CD4-positive, alpha-beta T cell treated with Interleukin-2 at 100 ng/mL for 4 hours (primary cell): ENCODE measurements around the gene NCBP3.
"Not testable (repeated sequence)": the region's sequence is repeated elsewhere in the genome, so short reads cannot be mapped to it uniquely, and the experiment has no call there.

ENCODE experiments used
- DNase-seq: peaks from one replicate; pipeline ENCODE4 v3.0.0-alpha.2; 2020; ENCODE audit warnings: low spot score

Gene NCBP3

DNA sequence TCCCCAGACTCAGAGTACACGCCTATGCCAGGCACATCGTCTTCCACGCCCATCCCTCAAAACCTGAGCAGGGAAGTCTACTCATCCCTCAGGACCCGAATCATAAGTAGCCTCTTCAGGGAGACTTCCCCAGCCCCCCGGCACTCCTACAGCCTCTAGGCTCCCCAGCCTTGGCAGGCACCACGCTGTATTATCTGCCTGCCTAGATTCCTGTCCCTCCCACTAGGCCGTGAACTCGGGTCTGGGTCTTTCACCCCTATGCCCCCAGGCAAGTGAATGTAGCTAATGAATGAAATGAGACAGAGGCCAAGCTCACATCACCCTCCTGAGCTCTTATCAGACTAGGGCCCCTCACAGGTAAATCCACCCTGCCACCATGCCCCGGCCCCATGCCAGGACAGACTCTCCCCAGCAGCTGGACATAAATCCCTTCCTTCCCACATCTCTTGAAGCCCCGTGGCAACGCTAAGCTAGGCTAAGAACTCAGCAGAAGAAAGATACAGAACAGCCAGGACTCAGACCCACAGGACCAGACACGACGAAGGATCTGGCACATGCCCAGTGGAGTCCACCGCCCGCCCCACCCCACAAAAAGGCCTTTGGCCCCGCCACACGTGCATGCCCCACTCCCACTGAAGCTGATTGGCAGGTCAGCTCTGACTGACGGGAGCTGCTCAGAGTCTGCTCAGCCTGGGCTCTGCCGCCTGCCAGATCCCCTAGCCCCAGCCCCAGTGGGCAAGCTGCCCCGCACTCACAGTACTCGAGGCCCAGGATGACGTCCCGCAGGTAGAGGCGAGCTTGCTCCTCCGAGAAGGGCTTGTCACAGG lies 33.8 kb upstream of the NCBP3 start:
- DNase-seq: no peak

DNA sequence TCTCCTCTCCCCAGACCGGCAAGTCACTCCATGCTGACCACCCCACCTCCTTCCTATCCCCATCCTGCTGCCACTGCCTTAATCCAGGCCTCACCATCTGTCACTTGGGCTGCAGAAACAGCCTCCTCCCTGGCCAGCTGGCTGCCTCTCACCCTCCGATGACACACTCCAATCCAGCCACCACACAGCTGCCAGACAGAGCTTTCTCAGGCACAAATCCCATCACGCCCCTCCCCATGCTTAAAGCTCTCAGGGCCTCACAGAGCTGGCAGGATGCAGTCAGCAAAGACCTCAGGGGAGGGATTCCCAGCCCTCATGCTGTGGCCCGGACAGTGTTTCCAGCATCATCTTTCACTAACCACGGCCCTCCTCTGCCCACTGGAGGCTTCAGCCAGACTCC lies 33.1 kb upstream of the NCBP3 start:
- no peak for DNase-seq

DNA sequence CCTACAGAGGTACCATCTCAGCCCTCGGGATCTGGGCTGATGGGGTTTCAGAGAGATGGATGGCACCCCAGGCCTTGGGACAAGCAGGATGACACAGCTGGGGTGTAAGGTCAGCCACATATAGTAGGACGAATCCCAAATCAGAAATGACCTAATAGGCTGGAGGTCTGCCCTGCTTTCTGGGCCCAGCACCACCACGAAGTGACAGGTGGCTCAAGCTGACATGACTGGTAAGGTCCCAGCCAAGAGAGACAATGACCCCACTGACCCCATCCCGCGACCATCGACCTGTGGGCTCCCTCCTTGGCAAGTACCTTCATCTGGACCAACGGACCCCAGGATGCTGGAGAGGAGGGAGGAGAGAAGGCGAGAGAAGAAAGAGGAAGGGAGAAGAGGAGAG lies 31.2 kb upstream of the NCBP3 start:
- DNase-seq: no peak

DNA sequence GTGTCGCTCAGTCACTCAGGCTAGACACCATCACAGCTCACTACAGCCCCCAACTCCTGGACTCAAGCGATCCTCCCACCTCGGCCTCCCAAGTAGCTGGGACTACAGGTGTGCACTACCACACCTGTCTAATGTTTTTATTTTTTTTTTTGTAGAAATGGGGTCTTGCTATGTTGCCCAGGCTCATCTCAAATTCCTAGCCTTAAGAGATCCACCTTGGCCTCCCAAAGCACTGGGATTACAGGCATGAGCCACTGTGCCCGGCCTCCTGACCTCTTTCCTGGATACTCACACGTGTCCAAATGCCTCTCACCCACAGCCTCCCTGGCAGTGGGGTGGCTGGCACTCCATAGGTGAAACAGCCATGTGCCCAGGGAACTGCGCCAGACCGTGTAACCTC lies 29.3 kb upstream of the NCBP3 start:
- no peak for DNase-seq

DNA sequence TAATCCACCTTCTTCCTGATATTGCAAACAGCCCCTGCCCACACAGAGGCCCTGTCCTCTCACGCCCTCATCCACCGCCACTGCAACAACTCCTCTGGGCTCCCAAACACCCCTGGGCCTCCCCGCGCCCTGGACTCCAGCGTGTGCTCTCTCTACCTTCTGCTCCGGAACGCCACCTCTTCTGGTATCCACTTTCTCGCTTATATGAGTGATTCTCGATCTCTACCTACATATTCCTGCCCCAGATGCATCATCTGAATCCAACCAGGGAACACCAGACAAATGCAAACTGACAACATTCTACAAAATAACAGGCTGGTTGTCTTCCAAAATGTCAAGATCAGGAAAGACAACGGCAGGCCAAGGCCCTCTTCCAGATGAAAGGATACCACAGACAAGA lies 27.8 kb upstream of the NCBP3 start:
- no peak for DNase-seq

DNA sequence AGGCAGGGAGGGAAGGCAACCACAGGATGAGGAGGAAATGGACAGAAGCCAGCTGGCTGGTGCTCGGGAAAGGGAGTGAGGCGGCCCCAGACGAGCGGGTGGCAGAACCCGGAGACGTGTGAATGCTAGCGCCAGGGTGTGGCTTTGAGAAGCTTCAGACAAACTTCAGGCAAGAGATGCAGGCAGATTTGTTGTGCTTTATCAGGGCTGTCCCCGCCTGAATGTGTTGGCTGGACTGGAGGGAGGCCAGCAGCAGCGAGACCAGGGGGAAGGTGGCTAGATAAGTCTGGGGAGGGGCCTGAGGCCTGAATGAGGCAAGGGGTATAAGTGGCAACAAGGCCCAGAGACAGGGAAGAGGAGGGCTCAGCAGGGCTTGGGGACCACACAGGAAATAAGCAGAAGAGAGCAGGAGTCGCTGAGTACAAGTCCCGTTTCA lies 24.8 kb upstream of the NCBP3 start:
- no peak for DNase-seq

DNA sequence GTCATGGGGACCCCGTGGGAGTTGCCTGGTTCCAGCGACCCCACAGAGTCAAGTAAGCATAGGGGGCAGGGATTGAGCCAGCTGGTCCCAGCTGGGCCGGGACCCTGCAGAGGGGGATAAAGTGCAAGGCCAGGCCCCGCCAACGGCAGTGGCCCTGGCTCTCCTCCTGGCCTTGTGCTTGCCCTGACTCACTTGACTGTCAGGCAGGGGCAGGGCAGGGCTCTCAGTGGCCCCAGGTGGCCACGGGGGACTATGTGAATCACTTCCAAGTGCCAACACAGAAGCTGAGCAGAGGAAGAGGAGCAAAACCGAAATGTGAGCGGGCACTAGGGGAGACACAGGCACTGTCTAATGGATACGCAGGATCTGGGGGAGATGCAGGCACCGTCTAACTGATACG lies 21.6 kb upstream of the NCBP3 start:
- DNase-seq: no peak

DNA sequence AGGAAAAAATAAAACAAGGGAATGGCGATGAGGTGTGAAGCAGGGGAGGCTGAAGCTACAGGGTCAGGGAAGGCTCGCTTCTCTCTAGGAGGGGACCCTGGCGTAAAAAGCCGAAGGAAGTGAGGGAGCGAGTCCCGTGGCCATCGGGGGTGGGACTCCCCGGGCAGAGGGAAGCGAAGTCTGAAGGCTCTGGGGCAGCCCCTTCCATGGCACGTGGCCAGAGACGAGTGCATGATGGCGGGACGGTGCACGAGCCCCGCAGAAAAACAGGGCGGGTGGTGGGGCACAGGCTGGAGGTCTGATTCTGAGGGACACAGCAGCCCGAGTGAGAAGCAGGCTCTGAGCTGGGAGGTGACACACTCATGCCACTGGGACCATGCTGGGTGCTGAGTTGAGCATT lies 21.1 kb upstream of the NCBP3 start:
- no peak for DNase-seq

DNA sequence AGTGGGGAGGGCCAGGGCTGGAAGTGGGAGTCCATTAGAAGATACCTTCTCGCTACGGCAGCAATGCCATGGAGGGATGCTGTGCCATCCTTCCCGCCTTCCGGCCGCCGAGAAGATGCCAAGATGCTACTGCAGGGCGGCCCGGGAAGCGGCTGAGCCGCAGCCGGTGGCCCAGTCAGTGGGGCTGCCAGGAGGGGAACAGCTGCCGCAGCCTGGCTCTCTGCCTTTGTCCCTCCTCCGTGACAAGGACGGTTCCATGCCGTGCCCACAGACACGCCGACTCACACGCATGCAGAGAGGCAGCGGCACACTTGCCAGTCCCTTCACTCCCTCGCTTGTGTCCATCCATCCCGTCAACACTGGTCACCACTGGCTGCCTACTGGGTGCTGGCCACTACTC lies 20.2 kb upstream of the NCBP3 start:
- no peak for DNase-seq

DNA sequence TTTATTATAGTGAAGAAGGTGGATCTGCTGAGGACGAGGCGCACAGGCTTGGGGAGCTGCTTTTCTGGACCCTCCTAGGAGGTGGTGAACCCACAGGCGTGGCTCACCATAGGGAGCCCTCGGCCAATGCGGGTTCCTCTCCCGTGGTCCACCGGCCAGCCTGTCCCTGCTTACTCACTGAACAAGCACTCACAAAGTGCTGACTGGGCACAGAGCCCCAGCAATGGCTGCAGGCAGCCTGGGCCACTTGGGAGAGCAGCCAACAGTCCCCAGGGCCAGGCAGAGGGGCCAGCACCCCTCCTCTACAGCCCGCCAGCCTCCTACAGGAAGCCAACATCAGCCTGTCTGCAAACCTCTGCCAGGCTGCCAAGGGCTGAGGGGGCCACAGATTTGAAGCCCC lies 19.1 kb upstream of the NCBP3 start:
- no peak for DNase-seq

DNA sequence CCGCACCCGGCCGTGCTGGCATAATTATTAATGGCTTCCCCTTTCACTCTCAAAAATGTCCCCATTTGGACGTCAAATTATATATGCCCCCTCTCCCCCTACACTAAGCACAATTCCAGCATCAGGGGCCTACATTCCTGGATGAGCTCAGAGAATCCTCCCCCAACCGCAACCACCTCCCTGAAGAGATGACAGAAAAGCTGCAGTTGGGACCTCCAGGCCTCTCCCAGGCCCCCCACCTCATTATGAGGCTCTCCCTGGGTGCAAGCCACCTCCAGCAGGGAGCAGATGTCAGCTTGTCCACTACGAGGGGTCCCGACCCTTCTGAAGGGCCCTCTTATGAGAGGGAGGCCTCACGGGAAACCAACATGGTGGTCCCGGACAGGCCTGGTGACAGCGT lies 18.5 kb upstream of the NCBP3 start:
- no peak for DNase-seq

DNA sequence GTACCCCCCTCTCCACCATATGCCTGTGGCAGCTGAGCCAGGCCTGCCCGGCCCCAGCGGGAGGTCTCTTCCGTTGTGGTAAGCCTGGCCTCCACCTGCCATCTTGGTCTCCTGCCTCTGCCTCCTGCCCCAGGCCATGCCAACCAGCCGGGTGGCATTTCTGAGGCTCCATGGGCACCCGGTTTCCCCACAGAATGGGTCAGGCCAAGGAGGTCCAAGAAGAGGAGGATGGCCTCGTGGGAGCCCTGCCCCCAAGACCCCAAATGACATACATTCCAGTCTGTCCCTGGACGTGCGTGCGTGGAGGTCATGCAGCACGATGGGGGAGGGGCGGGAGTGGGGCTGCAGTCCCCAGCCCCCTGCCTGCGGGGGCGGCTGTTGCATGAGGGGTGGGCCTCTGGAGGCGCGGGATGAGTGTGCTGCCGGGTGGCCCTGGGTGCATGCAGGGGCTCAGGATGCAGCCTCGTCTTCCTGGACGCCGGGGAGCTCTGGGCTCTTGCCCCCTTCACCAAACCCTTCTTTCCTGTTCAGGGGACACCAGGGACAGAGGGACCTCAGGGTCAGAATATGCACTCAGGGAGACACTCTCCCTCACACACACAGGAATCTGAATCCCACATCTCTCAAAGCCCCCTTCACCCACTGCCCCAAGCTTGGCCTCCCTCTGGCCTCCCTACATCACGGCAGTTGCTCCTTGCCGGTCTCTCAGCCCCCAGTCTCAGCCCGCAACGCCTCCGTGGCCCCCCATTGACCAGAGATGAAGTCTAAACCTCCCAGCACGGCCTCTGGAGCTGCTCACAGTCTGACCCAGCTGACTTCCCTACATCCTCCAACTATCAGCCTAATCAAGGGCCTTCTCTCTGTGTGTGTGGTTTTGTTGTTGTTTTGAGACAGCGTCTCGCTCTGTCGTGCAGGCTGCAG lies 16.0 kb upstream of the NCBP3 start:
- no peak for DNase-seq

DNA sequence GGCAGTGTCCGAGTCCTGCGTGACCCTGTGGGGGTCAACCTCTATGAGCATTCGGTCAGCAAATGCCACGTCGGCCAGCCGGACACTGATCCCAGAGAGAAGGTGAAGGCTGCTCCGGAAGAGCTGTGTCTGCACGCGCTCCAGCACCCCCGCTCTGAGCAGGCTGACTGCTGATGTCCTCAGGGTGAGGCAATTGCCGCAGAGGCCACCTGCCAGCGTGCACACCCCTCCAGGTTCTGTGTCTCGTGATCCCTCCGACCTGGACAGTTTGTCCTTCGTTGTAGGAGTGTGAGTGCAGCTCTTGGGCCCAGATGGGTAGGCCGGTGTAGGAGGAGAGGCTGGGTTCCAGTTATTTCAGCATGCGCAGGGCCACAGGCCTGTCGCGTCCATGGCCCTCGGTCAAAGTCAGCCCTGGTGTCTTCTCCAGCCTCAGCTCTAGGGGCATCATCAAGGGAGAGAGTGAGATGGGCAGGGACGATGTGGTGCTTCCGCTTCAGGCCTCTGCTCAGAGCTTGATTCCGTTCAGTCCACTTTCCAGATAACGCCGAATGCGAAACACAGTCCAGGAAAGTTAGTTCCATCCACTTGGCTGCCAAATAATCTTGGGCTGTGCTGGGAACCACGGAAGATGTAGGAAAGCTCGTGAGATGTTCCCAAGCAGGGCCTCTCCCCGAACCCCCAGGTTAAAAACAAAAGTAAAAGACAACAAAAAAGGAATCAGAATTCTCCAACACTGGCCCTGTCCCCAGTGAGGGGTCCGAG lies 15.1 kb upstream of the NCBP3 start:
- DNase-seq: no peak

DNA sequence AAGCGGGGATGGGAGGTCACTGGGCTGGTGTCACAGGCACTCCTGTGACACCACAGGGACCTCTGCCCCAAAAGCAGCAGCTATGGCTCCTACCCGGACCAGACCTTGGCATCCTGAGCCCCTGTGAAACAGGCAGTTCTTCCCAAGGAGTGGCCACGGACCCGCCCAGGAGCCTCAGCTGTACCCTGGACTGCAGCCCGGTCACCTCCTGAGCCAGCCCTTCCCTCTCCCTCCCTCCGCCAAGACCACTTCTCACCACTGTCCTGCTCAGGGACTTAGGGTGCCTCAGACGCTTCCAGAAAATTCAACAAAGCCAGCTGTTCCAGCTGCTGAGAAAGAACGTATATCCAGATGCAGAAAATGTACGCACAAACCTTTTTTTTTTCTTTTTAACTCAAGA lies 13.9 kb upstream of the NCBP3 start:
- DNase-seq: no peak

DNA sequence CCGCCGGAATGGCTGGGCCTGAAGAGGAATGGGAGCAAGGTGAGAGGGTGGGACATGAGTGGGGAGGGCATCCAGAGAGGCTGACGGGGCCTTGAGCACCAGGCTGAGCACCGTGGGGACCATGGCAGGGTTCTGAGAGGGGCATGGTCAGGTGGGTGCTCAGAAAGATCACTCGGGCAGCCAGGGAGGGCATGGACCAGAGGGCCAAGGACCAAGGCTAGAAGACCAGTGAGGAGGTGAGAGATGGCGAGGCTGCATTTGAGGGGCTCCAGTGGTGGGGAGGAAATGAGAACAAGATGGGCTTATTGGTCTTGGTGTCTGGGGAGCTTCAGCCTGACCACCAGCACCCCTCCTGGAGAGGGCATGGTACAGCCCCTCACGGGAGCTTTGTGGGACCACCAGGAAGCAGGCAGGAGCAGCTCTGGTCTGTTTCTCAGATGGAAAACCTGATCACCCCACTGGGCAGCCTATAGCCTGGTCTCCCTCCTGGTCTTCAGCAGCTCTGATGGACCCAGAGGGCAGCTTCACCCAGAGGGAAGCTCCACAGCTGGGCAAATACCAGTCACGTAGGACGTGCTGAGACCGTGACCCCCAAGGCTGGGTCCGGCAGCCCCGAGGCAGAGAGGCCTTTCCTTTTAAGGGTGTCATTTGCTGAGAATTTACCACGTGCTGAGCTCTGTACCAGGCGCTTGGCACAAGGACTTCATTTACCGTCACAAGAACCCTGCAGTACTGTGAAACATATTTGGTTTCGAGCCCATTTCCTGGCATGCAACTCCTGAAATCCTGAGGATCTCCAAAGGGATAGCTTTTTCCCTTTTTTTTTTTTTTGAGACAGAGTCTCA lies 11.4 kb upstream of the NCBP3 start:
- DNase-seq: no peak

DNA sequence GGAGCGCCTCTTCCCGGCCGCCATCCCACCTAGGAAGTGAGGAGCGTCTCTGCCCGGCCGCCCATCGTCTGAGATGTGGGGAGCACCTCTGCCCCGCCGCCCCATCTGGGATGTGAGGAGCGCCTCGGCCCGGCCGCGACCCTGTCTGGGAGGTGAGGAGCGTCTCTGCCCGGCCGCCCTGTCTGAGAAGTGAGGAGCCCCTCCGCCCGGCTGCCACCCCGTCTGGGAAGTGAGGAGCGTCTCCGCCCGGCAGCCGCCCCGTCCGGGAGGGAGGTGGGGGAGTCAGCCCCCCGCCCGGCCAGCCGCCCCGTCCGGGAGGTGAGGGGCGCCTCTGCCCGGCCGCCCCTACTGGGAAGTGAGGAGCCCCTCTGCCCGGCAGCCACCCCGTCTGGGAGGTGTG lies 8.2 kb upstream of the NCBP3 start:
- DNase-seq: not testable (repeated sequence)

DNA sequence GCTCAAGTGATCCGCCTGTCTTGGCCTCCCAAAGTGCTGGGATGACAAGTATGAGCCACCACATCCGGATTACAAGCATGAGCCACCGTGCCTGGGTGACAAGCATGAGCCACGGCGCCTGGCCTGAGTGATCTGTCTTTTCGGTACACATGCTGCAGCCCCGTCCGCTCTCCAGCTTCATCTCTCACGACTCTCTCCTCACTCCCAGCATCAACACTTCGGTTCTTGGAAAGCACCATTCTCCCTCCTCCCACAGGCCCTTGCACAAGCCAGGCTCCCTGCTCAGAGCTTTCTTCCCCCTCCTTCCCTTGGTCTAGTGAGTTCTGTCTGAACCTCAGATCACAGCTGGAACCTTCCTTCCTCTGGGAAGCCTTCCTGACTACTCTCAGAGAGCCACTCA lies 6.5 kb upstream of the NCBP3 start:
- DNase-seq: no peak

DNA sequence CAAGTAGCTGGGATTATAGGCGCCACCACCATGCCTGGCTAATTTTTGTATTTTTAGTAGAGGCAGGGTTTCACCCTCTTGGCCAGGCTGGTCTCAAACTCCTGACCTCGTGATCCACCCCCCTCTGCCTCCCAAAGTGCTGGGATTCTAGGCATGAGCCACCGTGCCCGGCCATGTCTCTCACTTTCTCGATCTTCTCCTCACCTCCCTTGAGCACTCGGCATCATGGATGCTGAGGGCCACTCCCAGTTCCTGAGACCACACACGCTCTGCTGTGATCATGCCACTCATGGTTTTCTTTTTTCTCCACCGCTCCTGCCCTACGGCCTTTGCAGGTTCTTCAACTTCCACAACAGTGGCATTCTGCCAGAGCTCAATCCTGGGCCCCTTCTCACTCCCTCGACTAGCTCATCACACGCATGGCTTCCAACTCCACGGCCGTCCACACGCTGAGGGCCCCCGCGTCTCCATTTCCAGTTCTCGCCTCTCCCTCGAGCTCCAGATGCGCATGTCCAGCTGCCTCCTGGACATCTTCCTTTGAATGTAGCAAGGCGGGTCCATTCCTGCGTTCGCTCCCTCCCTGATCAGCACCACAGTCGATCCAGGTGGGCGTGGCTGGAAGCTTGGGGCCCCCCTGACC lies 5.5 kb upstream of the NCBP3 start:
- DNase-seq: no peak

DNA sequence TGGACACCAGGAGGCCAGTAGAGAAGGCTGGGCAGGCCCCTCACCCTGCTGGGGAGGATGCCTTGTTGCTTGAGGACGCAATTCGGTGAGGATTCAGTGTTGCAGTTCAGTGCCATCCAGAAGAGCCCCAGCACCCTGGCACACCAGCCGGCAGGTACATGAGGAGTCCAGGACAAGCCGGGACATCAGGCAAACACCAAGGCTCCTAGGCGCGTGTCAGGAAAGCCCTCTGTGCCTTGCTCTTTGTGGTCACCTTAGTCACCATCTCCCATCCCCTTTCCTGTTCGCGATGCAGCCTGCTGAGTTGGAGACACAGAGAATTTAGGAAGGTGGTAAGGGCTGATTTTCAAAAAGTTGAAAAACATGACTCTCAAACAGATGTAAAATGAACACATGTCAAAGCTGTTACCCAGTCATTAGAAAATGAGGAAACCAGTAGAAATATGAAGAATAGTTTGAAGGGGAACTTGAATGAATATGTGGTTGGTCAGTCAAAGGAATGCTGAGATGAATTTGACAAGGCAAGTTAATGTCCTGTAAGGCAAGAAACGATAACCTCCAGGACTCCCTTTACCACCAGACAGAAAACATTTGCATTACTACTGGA lies 2.3 kb upstream of the NCBP3 start:
- DNase-seq: no peak

DNA sequence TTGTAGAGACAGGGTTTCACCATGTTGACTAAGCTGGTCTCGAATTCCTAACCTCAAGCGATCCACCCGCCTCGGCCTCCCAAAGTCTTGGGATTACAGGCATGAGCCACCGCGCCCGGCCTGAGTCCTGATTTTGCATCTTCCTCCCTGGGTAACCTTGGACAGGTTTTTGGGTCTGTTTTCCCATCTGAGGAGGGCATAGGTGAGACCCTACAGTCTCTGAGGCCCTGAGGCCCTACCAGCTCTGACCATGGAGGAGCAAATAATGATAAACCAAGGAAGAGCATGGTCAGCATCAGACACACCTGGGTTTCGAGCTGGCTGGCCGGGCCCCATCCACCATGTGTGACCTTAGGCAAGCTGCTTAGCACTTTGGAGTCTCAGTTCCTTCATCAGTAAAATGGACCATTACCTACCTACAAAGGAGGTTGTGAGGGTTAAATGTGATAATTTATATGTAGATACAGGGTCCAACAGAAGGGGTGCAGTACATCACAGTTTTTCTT lies 1.2 kb upstream of the NCBP3 start:
- no peak for DNase-seq
